GM23248 (cell line): ENCODE measurements around the gene CUL3.

ENCODE experiments used
- EZH2 ChIP-seq: fragments of 200-600 bp; sonication (generic); IDR thresholded peaks from 2 replicates; pipeline ENCODE4 v1.6.1; 2018; ENCODE audit warnings: antibody characterized with exemption, mild to moderate bottlenecking; ENCODE audit not compliant: insufficient read depth, poor library complexity, severe bottlenecking
- EZH2phosphoT487 ChIP-seq: fragments of 200-600 bp; sonication (generic); IDR thresholded peaks from 2 replicates; pipeline ENCODE4 v1.6.1; 2018; ENCODE audit warnings: antibody characterized with exemption, moderate library complexity, mild to moderate bottlenecking, low read depth; ENCODE audit not compliant: insufficient read depth

- TF ChIP-seq EZH2 (no peak), EZH2phosphoT487 (no peak)
Measured at GRCh38 chr2:224466304-224466895, 118.8 kb downstream of the CUL3 start.
